H1 (cell line): Measurements from ENCODE around the gene BTG2. TPM values are rescaled to one million over a fixed set of nuclear protein-coding genes. Genes with fewer than 3 reads are reported as not detected.

ENCODE experiments used
- CTCF ChIA-PET: fragments of 300-600 bp; sonication (Branson Sonifier 250); formaldehyde crosslinking; loops from one replicate; lab custom pipeline; 2021; ENCODE audit not compliant: partially characterized antibody; lab: Charles Lee
- POLR2A ChIA-PET: fragments of 300-600 bp; sonication (Branson Sonifier 250); formaldehyde crosslinking; loops from one replicate; lab custom pipeline; 2021; ENCODE audit warnings: inconsistent platforms; ENCODE audit not compliant: partially characterized antibody; lab: Charles Lee
- DNase-seq, 2 experiments: peaks; one replicate each; pipeline versions ENCODE4 v3.0.0 to v3.0.0-alpha.2; 2010 to 2022; ENCODE audit warnings: low spot score in 2 of 2, low read depth in 1 of 2, mixed read lengths in 1 of 2
- FAIRE-seq: peaks from 2 replicates; lab custom pipeline; 2011; peaks lifted over from hg19 to GRCh38; lab: Jason Lieb, UNC
- H2AFZ ChIP-seq: 2 replicates; pipeline ENCODE4 v1.8.1; 2012; ENCODE audit warnings: low read length, inconsistent platforms
- H2AK5ac ChIP-seq: 2 replicates; pipeline ENCODE4 v1.6.1; 2013; ENCODE audit warnings: low read depth, low read length
- H2BK120ac ChIP-seq: replicated peaks from 2 replicates; pipeline ENCODE3; 2013; ENCODE audit warnings: low read depth, low read length, inconsistent platforms
- H2BK12ac ChIP-seq: 2 replicates; pipeline ENCODE4 v1.6.1; 2013; ENCODE audit warnings: low read depth, low read length
- H2BK15ac ChIP-seq: 2 replicates; pipeline ENCODE4 v1.6.1; 2013; ENCODE audit warnings: low read length
- H2BK20ac ChIP-seq: 2 replicates; pipeline ENCODE4 v1.6.1; 2013; ENCODE audit warnings: low read length
- H2BK5ac ChIP-seq: 2 replicates; pipeline ENCODE4 v1.6.1; 2013; ENCODE audit warnings: low read depth, low read length
- H3K14ac ChIP-seq: 2 replicates; pipeline ENCODE4 v1.6.1; 2013; ENCODE audit warnings: inconsistent platforms; ENCODE audit not compliant: insufficient read length
- H3K18ac ChIP-seq: 2 replicates; pipeline ENCODE4 v1.6.1; 2013; ENCODE audit warnings: low read length; ENCODE audit errors: extremely low read depth
- H3K23ac ChIP-seq: 2 replicates; pipeline ENCODE4 v1.6.1; 2013; ENCODE audit warnings: inconsistent platforms; ENCODE audit not compliant: insufficient read length
- H3K23me2 ChIP-seq: 2 replicates; pipeline ENCODE4 v1.6.1; 2013; ENCODE audit warnings: low read depth, low read length
- H3K27ac ChIP-seq: 2 replicates; pipeline ENCODE4 v1.6.1; 2011; ENCODE audit warnings: low read depth, low read length, inconsistent platforms
- H3K27me3 ChIP-seq, 4 experiments: replicated peaks in 1 of 4; 1 replicate in 1 of 4; 2 replicates in 3 of 4; pipeline versions ENCODE4 v1.6.1 to v1.8.1; 2011 to 2013; ENCODE audit warnings: low read length in 3 of 4, mild to moderate bottlenecking in 3 of 4, inconsistent platforms in 2 of 4, mixed read lengths in 2 of 4, moderate library complexity in 1 of 4; ENCODE audit not compliant: control insufficient read depth in 3 of 4, insufficient read depth in 3 of 4; ENCODE audit errors: extremely low read depth in 1 of 4
- H3K36me3 ChIP-seq, 4 experiments: 2 replicates each; pipeline versions ENCODE4 v1.6.1 to v1.8.1; 2011 to 2013; ENCODE audit warnings: mild to moderate bottlenecking in 4 of 4, low read length in 3 of 4, moderate library complexity in 2 of 4, control low read depth in 1 of 4, inconsistent platforms in 1 of 4; ENCODE audit not compliant: insufficient read depth in 4 of 4, control insufficient read depth in 2 of 4
- H3K4ac ChIP-seq: replicated peaks from 2 replicates; pipeline ENCODE3; 2013; ENCODE audit warnings: low read length, low read depth, mixed read lengths, inconsistent platforms; ENCODE audit not compliant: insufficient read length
- H3K4me1 ChIP-seq, 4 experiments: replicated peaks in 1 of 4; 1 replicate in 1 of 4; 2 replicates in 3 of 4; pipeline versions ENCODE4 v1.6.1 to v1.8.1; 2011 to 2013; ENCODE audit warnings: low read length in 3 of 4, inconsistent platforms in 2 of 4, mixed read lengths in 1 of 4; ENCODE audit not compliant: insufficient read depth in 4 of 4, control insufficient read depth in 3 of 4
- H3K4me2 ChIP-seq, 2 experiments: 2 replicates each; pipeline versions ENCODE4 v1.6.1 to v1.8.1; 2011 to 2013; ENCODE audit warnings: low read depth in 2 of 2, low read length in 2 of 2, control low read depth in 1 of 2, inconsistent platforms in 1 of 2, mild to moderate bottlenecking in 1 of 2; ENCODE audit not compliant: insufficient read depth in 1 of 2
- H3K4me3 ChIP-seq, 4 experiments: fragments of 200-600, 300-600 bp in 1 of 4; sonication (generic), shearing (Covaris generic), sonication (Bioruptor Twin) in 1 of 4; 2 replicates each; pipeline versions ENCODE4 v1.5.1 to v1.8.1; 2011 to 2016; ENCODE audit warnings: low read length in 4 of 4, low read depth in 3 of 4, control low read depth in 2 of 4, inconsistent platforms in 2 of 4, mild to moderate bottlenecking in 2 of 4, mixed read lengths in 1 of 4, moderate library complexity in 1 of 4; ENCODE audit not compliant: insufficient read depth in 2 of 4; ENCODE audit errors: extremely low read depth in 1 of 4
- H3K56ac ChIP-seq: replicated peaks from 2 replicates; pipeline ENCODE3; 2013; ENCODE audit warnings: low read depth, mild to moderate bottlenecking, mixed read lengths, low read length, inconsistent platforms; ENCODE audit not compliant: insufficient read length
- H3K79me1 ChIP-seq: 2 replicates; pipeline ENCODE4 v1.6.1; 2013; ENCODE audit warnings: low read depth, low read length, control low read depth
- H3K79me2 ChIP-seq, 2 experiments: 2 replicates each; pipeline versions ENCODE4 v1.6.1 to v1.8.1; 2012 to 2013; ENCODE audit warnings: low read length in 2 of 2, mild to moderate bottlenecking in 2 of 2, inconsistent platforms in 1 of 2; ENCODE audit not compliant: insufficient read depth in 2 of 2, control insufficient read depth in 1 of 2
- H3K9ac ChIP-seq, 4 experiments: replicated peaks in 1 of 4; 1 replicate in 1 of 4; 2 replicates in 3 of 4; pipeline versions ENCODE4 v1.6.1 to v1.8.1; 2011 to 2013; ENCODE audit warnings: low read depth in 3 of 4, low read length in 3 of 4, control low read depth in 2 of 4, mild to moderate bottlenecking in 2 of 4, moderate library complexity in 2 of 4, inconsistent platforms in 1 of 4; ENCODE audit errors: extremely low read depth in 1 of 4
- H3K9me3 ChIP-seq, 2 experiments: 2 replicates each; pipeline versions ENCODE4 v1.6.1 to v1.8.1; 2012 to 2013; ENCODE audit warnings: mild to moderate bottlenecking in 2 of 2, moderate library complexity in 2 of 2, control low read depth in 1 of 2, inconsistent platforms in 1 of 2, low read depth in 1 of 2, low read length in 1 of 2, mixed read lengths in 1 of 2; ENCODE audit not compliant: insufficient read depth in 2 of 2
- H4K20me1 ChIP-seq, 2 experiments: replicated peaks in 1 of 2; 2 replicates each; pipeline versions ENCODE3 to v1.8.1; 2011 to 2013; ENCODE audit warnings: inconsistent platforms in 2 of 2, low read length in 2 of 2, mild to moderate bottlenecking in 1 of 2; ENCODE audit not compliant: insufficient read depth in 2 of 2, control insufficient read depth in 1 of 2
- H4K5ac ChIP-seq: 2 replicates; pipeline ENCODE4 v1.6.1; 2013; ENCODE audit warnings: low read length, low read depth, mixed read lengths, inconsistent platforms; ENCODE audit not compliant: insufficient read length
- H4K8ac ChIP-seq: 2 replicates; pipeline ENCODE4 v1.8.0; 2013; ENCODE audit warnings: mild to moderate bottlenecking, moderate library complexity, low read length, inconsistent platforms; ENCODE audit not compliant: insufficient read depth; ENCODE audit errors: extremely low read depth
- H4K91ac ChIP-seq: replicated peaks from 2 replicates; pipeline ENCODE3; 2013; ENCODE audit warnings: low read length, mixed read lengths, inconsistent platforms; ENCODE audit not compliant: insufficient read length
- BACH1 ChIP-seq: IDR thresholded peaks from 2 replicates; pipeline ENCODE4 v1.6.1; 2012; ENCODE audit warnings: low read length, improper control_type of control experiment
- NRF1 ChIP-seq: IDR thresholded peaks from 2 replicates; pipeline ENCODE4 v1.6.1; 2011; ENCODE audit warnings: mild to moderate bottlenecking, low read depth, low read length, improper control_type of control experiment
- TCF12 ChIP-seq: IDR thresholded peaks from 2 replicates; pipeline ENCODE4 v1.6.1; 2011; ENCODE audit warnings: low read depth, mild to moderate bottlenecking, low read length
- polyA plus RNA-seq, 7 experiments: library from polyadenylated mRNA; depleted of rRNA in 3 of 7; stranded (reverse) in 5 of 7; unstranded in 2 of 7; fragments of >200 nt in 5 of 7; fragments of 200-250 nt in 2 of 7; gene quantifications; 1 replicate in 5 of 7; 2 replicates in 1 of 7; 4 replicates in 1 of 7; pipeline versions ENCODE4 v1.2.1 to v1.2.3, GENCODE V29; 2011 to 2013; ENCODE audit warnings: missing spikeins in 2 of 7, mixed read lengths in 2 of 7
- total RNA-seq: library from RNA; stranded (reverse); fragmentation: NEBNext Ultra II Directional; extraction: Animal tissue kit (Norgen Biotek cat#: 25700); gene quantifications from 2 replicates; pipeline ENCODE4 v1.2.1, GENCODE V29; 2021

BTG2 gene
- total and polyA plus RNA-seq, 2 of the 8 experiments (the other 6 are each of a cell fraction or from before 2014, with no cell fraction given) = 4.8 to 11.0 TPM

GRCh38 chr1:203322500-203323179, 17.3 kb downstream of the BTG2 start:
- H3K4me2 ChIP-seq = no peak overlapping the region
- H3K56ac ChIP-seq = no peak overlapping the region
- no peak overlapping the region for H3K18ac ChIP-seq
- H2BK12ac ChIP-seq = no peak overlapping the region
- no peak overlapping the region for H3K4ac ChIP-seq
- no peaks in the 10 kb centered on the region for H3K79me1 ChIP-seq
- peaks cover 4% of the 10 kb centered on the region; the same call in 1 of the 2 replicates for H3K23me2 ChIP-seq
- H4K20me1 ChIP-seq = no peaks in the 10 kb centered on the region
- H4K91ac ChIP-seq = no peak overlapping the region
- peaks cover 3 to 27% (median 18%) of the 10 kb centered on the region in 4 experiments for H3K4me1 ChIP-seq
- FAIRE-seq = no peak
- no peak overlapping the region for H3K23ac ChIP-seq
- H3K27ac ChIP-seq = no peak overlapping the region
- no peak overlapping the region for H2AK5ac ChIP-seq
- H2BK20ac ChIP-seq = no peak overlapping the region
- H3K27me3 ChIP-seq = peaks cover 0 to 46% (median 19%) of the 10 kb centered on the region in 4 experiments; a peak in 6 of 7 replicates
- no peak overlapping the region for H4K5ac ChIP-seq
- H4K8ac ChIP-seq = no peak overlapping the region
- no peak overlapping the region for H3K14ac ChIP-seq
- DNase-seq = no peak
- no peak overlapping the region for H3K4me3 ChIP-seq
- H3K9ac ChIP-seq = no peak overlapping the region
- H3K79me2 ChIP-seq = no peaks in the 10 kb centered on the region
- no peak for TF ChIP-seq TCF12
- no peak for TF ChIP-seq BACH1
- TF ChIP-seq NRF1 = no peak
- no peak overlapping the region for H2BK120ac ChIP-seq
- no peak overlapping the region for H2BK15ac ChIP-seq
- CTCF ChIA-PET = interaction anchor here (1.3 to 10.1 kb wide), 7 partner anchors 13 to 283 kb away, joined by 4 to 157 read pairs (median 66); no protein-coding TSS in a partner anchor
- H2BK5ac ChIP-seq = no peak overlapping the region
- H3K36me3 ChIP-seq = no peaks in the 10 kb centered on the region
- POLR2A ChIA-PET = no interaction called here
- H3K9me3 ChIP-seq = no peaks in the 10 kb centered on the region
- H2AFZ ChIP-seq = no peak overlapping the region
